Mucosa of descending colon (tissue), 3 donors: ENCODE results near the gene PDE4D. TPM values are rescaled to one million over a fixed set of nuclear protein-coding genes. Genes with fewer than 3 reads are reported as not detected.

Source experiments
- ATAC-seq: fragments of 200-7000 bp; cut with Tn5 transposase; one replicate; pipeline ENCODE4 v1.9.1; 2020; ENCODE audit warnings: mild to moderate bottlenecking, moderate library complexity
- DNase-seq, 3 donors: peaks; one replicate each; pipeline ENCODE4 v3.0.0-alpha.2; 2020
- H3K36me3 ChIP-seq: fragments of 200-600 bp; one replicate; pipeline ENCODE4 v1.8.0; 2021; ENCODE audit warnings: low read depth, mild to moderate bottlenecking
- H3K4me1 ChIP-seq: fragments of 200-600 bp; one replicate; pipeline ENCODE4 v1.8.0; 2021; ENCODE audit warnings: low read depth, mild to moderate bottlenecking
- H3K4me3 ChIP-seq: fragments of 200-600 bp; one replicate; pipeline ENCODE4 v1.8.0; 2021; ENCODE audit warnings: mild to moderate bottlenecking
- H3K9me3 ChIP-seq: fragments of 200-600 bp; one replicate; pipeline ENCODE4 v1.8.0; 2021; ENCODE audit warnings: mild to moderate bottlenecking
- intact Hi-C, 2 donors: fragments of 100-400 bp; cut with DNase I in 1 of 2; cut with micrococcal nuclease in 1 of 2; formaldehyde crosslinking; loops; one replicate each; pipeline versions ENCODE4 v1.11.0 to v1.11.1; 2022; cut with DNase I, micrococcal nuclease
- total RNA-seq, 3 donors: library from RNA; stranded (reverse); fragmentation: NEBNext Ultra II Directional in 2 of 3; extraction: Animal tissue kit (Norgen Biotek cat#: 25700) in 2 of 3; gene quantifications; one replicate each; pipeline versions ENCODE4 v1.2.1 to v1.2.4, GENCODE V29; 2021 to 2023
- TF ChIP-seq, protein P1 (sequence below): fragments of 200-600 bp; IDR thresholded peaks from one replicate; pipeline ENCODE4 v1.8.0; 2022; ENCODE audit warnings: antibody characterized with exemption, mild to moderate bottlenecking
- donor health status: DM: no; HTN: no; CAD: no; lungs with moderate emphysema.
- donor health status: DM: no; HTN: no; CAD: no.
- donor health status: DM: no; HTN: yes; CAD: no.

The PDE4D gene
- total RNA-seq, 3 donors from 2014 or later = 37.9 to 137 (median 100) TPM

DNA sequence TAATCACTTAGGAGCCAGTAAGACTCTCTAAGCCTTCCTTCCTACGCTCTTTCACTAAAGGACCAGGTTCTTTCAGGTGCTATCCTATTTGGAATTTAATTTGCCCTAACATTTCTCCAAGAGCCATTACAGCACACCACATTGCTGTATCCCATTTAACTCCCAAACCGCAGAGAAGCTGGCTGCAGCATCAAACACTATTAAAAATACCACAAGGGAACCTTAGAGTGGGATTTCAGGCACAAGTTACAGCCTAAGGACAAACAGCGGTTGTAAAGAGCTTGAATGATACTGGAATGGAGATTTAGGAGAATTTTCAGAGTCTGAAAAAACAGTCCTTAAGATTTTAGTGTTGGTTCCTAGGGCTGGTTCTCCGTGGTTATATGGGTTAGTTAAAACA lies 744.3 kb downstream of the PDE4D start:
- ATAC-seq (no peak), DNase-seq (no peak)
- Histone ChIP-seq H3K4me1 (peaks cover 9% of the 10 kb centered on the region), H3K9me3 (no peaks in the 10 kb centered on the region), H3K4me3 (no peak overlapping the region), H3K36me3 (no peaks in the 10 kb centered on the region)
- intact Hi-C loops = no loop called here
- TF ChIP-seq, protein P1, sequence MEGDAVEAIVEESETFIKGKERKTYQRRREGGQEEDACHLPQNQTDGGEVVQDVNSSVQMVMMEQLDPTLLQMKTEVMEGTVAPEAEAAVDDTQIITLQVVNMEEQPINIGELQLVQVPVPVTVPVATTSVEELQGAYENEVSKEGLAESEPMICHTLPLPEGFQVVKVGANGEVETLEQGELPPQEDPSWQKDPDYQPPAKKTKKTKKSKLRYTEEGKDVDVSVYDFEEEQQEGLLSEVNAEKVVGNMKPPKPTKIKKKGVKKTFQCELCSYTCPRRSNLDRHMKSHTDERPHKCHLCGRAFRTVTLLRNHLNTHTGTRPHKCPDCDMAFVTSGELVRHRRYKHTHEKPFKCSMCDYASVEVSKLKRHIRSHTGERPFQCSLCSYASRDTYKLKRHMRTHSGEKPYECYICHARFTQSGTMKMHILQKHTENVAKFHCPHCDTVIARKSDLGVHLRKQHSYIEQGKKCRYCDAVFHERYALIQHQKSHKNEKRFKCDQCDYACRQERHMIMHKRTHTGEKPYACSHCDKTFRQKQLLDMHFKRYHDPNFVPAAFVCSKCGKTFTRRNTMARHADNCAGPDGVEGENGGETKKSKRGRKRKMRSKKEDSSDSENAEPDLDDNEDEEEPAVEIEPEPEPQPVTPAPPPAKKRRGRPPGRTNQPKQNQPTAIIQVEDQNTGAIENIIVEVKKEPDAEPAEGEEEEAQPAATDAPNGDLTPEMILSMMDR = no peak

DNA sequence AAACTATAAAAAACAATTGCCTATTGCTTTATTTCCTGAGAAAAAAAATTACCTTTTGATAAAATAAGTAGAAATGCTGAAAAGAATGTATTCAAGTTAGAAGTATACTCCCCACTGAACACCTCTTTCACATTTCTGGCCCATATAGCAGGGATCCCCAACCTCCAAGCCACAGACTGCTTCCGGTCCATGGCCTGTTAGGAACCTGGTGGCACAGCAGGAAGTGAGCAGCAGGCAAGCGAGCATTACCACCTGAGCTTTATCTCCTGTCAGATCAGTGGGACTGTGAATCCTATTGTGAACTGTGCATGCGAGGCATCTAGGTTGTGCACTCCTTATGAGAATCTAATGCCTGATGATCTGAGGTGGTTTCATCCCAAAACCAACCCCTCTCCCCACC lies 746.8 kb downstream of the PDE4D start:
- Histone ChIP-seq H3K36me3 (no peaks in the 10 kb centered on the region), H3K9me3 (no peaks in the 10 kb centered on the region), H3K4me3 (no peak overlapping the region), H3K4me1 (peaks cover 9% of the 10 kb centered on the region)
- DNase-seq (no peak), ATAC-seq (no peak)
- TF ChIP-seq, protein P1 = no peak
- intact Hi-C loops = no loop called here

DNA sequence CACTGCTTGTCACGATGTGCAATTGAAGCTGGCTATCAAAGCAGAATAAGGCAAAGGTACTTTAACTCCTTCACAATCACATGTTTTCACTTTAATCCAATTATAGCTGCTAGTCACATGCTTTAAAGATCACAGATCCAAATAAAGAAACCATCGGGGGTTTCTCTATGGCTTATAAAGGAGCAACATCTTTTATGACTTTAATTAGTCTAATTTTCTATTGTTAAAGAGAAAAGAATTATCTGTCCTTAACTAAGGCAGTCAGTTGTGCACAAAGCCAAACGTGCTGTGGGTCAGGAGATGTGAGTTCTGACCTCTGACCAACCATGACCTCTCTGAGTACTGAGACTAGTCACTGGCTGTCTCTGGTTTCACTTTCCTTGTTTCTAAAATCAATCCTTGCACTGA lies 749.6 kb downstream of the PDE4D start:
- Histone ChIP-seq H3K4me1 (no peaks in the 10 kb centered on the region), H3K4me3 (no peak overlapping the region), H3K36me3 (no peaks in the 10 kb centered on the region), H3K9me3 (no peaks in the 10 kb centered on the region)
- intact Hi-C loops = no loop called here
- DNase-seq = no peak
- TF ChIP-seq, protein P1 = no peak
- ATAC-seq = no peak

DNA sequence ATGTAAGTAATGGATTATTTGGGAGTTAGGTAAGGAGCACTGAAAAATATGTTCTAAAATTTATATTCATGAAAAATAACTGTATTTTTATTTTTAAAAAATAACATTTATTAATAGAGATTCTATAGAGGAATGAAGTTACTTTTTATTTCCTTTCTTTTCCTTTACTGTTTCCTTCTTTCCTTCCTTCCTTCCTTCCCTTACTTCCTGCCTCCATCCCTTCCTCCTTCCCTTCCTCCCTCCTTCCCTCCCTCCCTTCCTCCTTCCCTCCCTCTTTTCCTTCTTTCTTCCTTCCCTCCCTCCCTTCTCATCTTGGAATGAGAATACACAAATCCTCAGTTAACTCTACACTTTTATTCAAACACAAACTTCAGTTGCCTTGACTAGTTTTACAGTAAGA lies 750.6 kb downstream of the PDE4D start:
- no peak overlapping the region for H3K4me3 ChIP-seq
- DNase-seq (no peak), ATAC-seq (no peak)
- TF ChIP-seq, protein P1 = no peak
- intact Hi-C loops = no loop called here
- H3K4me1 ChIP-seq = no peaks in the 10 kb centered on the region
- no peaks in the 10 kb centered on the region for H3K9me3 ChIP-seq
- H3K36me3 ChIP-seq = no peaks in the 10 kb centered on the region

DNA sequence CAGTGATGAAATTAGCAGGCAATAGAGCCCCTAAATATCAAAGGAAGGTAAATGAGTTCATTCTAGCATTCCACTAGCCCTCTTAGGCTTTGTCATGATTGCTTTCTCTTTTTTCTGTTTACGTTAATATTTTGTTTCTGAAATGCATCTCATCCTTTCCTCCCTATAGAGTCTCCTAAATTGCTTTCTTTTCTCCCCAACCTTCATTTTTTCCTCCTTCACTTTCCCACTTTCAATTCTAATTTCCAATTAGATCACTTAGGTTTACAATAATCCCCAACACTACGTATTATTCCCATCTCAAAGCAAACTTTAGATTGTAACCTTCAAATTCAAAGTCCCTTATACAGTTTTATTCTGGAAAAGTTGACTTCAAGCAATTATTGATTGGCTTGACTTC lies 751.4 kb downstream of the PDE4D start:
- no peaks in the 10 kb centered on the region for H3K36me3 ChIP-seq
- ATAC-seq = no peak

More for the DNA sequence above, 751.4 kb downstream of the PDE4D start:
- DNase-seq = no peak
- Histone ChIP-seq H3K4me1 (no peaks in the 10 kb centered on the region), H3K9me3 (no peaks in the 10 kb centered on the region), H3K4me3 (no peak overlapping the region)
- intact Hi-C loops = no loop called here
- TF ChIP-seq, protein P1 = no peak
